Glomerular endothelial cell (primary cell): ENCODE measurements around the gene CCNL1. TPM values are rescaled to one million over a fixed set of nuclear protein-coding genes. Genes with fewer than 3 reads are reported as not detected.

Source experiments
- DNase-seq: peaks from one replicate; pipeline ENCODE4 v3.0.0-alpha.2; 2011; ENCODE audit warnings: low read depth, low spot score; ENCODE audit errors: extremely low read depth
- total RNA-seq: library from RNA; depleted of rRNA; stranded (reverse); fragments of >200 nt; gene quantifications from 2 replicates; pipeline ENCODE4 v1.2.3, GENCODE V29; 2015

Gene CCNL1
- total RNA-seq, 1 donor from 2014 or later = 125 TPM

GRCh38 chr3:157126365-157126764 lies 33.6 kb downstream of the CCNL1 start:
- no peak for DNase-seq

- DNase-seq = no peak
Observed at GRCh38 chr3:157125101-157125500, 34.8 kb downstream of the CCNL1 start.

- no peak for DNase-seq
Observed at GRCh38 chr3:157123621-157124020, 36.3 kb downstream of the CCNL1 start.

- no peak for DNase-seq
Observed at GRCh38 chr3:157122832-157123427, 37.0 kb downstream of the CCNL1 start.

- DNase-seq = no peak
Observed at GRCh38 chr3:157122116-157122515, 37.8 kb downstream of the CCNL1 start.

GRCh38 chr3:157121522-157121921 lies 38.4 kb downstream of the CCNL1 start:
- DNase-seq = no peak

- DNase-seq = no peak
Observed at GRCh38 chr3:157120071-157120892, 39.7 kb downstream of the CCNL1 start.

GRCh38 chr3:157119369-157119951 lies 40.5 kb downstream of the CCNL1 start:
- no peak for DNase-seq

GRCh38 chr3:157117875-157118654 lies 41.9 kb downstream of the CCNL1 start:
- DNase-seq = no peak

- DNase-seq = no peak
Observed at GRCh38 chr3:157117206-157117605, 42.7 kb downstream of the CCNL1 start.

GRCh38 chr3:157116017-157116416 lies 43.9 kb downstream of the CCNL1 start:
- DNase-seq = no peak

GRCh38 chr3:157115069-157116006 lies 44.6 kb downstream of the CCNL1 start:
- no peak for DNase-seq

GRCh38 chr3:157113832-157114505 lies 46.0 kb downstream of the CCNL1 start:
- DNase-seq = no peak

- no peak for DNase-seq
Observed at GRCh38 chr3:157112536-157112935, 47.4 kb downstream of the CCNL1 start.

- no peak for DNase-seq
Observed at GRCh38 chr3:157111518-157111917, 48.4 kb downstream of the CCNL1 start.

- no peak for DNase-seq
Observed at GRCh38 chr3:157110761-157111278, 49.1 kb downstream of the CCNL1 start.

GRCh38 chr3:157109267-157110141 lies 50.4 kb downstream of the CCNL1 start:
- no peak for DNase-seq

- DNase-seq = no peak
Observed at GRCh38 chr3:157107644-157108133, 52.3 kb downstream of the CCNL1 start.
